ENCODE measurements around the gene APOBEC3C.

- TF ChIP-seq, protein P1, sequence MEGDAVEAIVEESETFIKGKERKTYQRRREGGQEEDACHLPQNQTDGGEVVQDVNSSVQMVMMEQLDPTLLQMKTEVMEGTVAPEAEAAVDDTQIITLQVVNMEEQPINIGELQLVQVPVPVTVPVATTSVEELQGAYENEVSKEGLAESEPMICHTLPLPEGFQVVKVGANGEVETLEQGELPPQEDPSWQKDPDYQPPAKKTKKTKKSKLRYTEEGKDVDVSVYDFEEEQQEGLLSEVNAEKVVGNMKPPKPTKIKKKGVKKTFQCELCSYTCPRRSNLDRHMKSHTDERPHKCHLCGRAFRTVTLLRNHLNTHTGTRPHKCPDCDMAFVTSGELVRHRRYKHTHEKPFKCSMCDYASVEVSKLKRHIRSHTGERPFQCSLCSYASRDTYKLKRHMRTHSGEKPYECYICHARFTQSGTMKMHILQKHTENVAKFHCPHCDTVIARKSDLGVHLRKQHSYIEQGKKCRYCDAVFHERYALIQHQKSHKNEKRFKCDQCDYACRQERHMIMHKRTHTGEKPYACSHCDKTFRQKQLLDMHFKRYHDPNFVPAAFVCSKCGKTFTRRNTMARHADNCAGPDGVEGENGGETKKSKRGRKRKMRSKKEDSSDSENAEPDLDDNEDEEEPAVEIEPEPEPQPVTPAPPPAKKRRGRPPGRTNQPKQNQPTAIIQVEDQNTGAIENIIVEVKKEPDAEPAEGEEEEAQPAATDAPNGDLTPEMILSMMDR (conservative IDR thresholded peaks at IDR 0.05; ENCODE audit: low read length) = peak; percentile 92
- TF ChIP-seq EZH2phosphoT487 (IDR thresholded peaks at IDR 0.05; ENCODE audit: borderline replicate concordance) = no peak
Measured at GRCh38 chr22:38973289-38974169, 40.5 kb upstream of the APOBEC3C start.
